ENCODE data around the gene FYB1.

Gene FYB1

DNA sequence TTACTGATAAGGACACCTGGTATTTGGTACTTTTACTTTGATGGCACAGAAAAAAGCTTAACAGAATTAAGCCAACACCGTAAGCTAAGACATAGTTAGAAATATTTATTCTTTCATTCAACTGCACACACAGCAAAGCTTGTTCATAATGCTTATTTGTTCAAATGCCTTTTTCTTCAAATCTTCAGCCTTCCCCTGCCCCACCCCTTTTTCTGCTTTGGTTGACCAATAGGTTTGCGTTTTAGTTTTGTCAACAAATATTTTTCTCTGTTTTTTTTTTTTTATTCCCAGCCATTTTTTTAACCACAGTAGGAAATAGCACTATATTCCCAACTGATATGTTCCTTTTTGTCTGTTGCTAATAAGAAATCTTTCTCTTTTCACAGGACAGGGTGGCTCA, 140.2 kb downstream of the FYB1 start:
- in situ Hi-C loops (cut with HindIII; ENCODE audit: low pct_unique_long_range_greater_than_20kb, low sequenced_read_pairs) = no loop called here
- TF ChIP-seq JUND (IDR thresholded peaks at IDR 0.05; ENCODE audit: low read depth) = no peak
- DNase-seq (ENCODE audit: low read depth in 1 of 2, low spot score in 1 of 2) = no peak

DNA sequence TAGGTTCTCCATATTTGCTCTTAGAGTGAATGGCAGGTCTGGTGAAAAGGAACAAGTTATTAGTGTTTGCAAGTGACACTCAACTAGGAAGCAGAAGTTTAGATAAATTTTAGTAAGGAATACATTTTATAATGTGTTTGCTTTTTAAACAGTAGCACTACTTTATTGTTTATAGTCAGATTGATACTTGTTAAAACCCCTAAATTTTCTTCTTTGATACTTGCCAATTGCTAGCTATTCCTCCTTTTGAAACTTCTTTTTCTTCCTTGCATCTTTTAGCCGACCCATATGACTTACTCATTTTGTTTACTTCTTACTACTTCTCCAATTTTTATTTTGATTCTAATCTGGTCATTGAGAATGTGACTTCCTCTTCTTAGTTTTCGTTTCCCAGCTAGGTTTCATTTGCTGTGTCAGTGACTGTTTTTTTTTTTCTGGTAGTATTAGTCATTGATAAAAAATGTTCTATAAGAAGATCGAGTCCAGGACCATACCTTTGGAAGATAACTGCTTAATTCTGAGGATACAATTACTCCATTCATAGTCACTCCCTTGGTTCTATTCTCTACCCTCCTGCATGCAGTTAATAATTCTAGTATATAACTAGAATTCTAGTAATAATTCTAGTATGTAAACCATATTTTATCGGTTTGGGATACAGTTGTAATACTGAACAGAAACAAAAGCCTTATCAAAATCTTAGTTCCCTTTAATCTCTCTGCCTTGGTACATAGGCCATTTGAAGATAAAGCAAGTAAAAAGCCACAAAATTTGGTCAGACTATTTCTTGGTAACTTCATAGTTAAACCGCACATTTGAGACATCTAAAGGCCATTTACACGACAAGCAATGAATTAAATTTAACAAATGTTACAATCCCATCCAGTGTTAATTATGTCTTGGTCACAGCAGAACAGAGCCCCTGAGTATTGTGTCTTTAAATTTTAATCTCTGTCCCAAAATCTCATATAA, 142.3 kb downstream of the FYB1 start:
- in situ Hi-C loops (cut with HindIII; ENCODE audit: low pct_unique_long_range_greater_than_20kb, low sequenced_read_pairs) = no loop called here
- TF ChIP-seq JUND (IDR thresholded peaks at IDR 0.05; ENCODE audit: low read depth) = no peak
- DNase-seq (ENCODE audit: low read depth in 1 of 2, low spot score in 1 of 2) = no peak

DNA sequence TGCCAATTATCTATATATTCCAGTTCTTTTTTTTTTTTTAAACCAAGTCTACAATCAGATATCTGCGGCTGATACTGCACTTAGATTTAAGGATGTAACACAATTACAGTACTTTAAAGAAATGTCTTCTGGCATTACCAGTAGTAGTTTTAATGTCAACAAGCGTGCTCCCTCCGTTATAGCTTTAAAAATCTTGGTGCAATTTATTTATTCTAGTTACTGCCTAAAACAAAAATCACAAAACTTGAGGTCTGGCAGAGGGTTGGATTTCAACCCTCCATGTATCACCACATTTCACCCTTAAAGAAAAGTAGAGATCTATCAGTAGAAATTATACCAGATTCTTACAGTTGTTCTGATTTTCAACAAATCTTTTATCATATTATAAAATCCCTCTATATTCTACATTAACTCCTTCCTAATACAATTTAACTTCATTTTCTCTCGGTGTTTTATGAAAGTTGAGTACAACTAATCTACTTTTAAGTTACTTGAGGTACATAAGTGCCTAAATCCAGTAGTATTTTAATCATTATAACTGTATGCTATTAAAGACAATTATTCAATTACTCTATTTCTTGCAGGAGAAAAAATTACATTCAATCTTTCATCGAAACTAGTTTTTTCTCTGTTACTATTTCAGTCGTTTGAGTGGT, 143.1 kb downstream of the FYB1 start:
- in situ Hi-C loops (cut with HindIII; ENCODE audit: low pct_unique_long_range_greater_than_20kb, low sequenced_read_pairs) = no loop called here
- DNase-seq (ENCODE audit: low read depth in 1 of 2, low spot score in 1 of 2) = no peak
- no peak for TF ChIP-seq JUND (IDR thresholded peaks at IDR 0.05; ENCODE audit: low read depth)

DNA sequence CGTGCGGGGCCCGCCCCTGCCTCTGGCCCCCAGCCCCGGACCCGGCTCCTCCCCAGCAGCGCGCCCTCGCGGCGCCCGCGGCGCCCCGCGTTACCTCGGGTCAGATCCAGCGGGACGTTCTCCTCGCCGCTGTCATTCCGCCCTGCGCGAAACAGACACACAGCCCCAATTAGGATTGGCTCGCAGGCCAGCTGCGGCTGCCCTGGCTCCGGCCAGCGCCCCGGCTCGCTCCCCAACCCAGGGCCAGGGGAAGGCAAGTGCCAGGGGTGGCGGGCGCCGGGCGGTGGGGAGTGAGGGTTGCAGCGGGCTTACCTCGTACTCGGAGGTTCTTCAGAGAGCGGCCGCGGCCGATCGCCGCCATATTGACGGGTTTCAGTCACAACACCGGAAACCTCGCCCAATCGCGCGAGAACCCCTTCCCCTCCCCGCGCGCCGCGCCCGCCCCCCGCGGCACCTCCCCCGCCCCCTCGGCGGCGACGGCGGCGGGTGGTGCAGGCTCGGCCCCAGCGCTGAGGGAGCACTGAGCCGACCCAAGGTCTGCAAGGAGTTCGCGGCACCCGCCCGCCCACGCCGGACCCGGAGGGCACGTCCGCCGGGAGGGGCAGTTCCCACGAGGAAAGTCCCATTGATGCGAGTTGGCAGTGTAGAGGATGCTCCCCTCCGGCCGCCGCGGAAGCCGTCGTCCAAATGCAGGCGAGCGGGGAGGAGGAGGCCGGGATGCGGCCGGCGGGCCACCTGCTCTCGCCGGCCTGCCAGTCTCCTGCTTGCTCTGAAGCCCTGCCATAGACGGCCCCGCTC, 145.1 kb downstream of the FYB1 start, which contains the start of gene RICTOR:
TSS of gene RICTOR (minus strand) at position 383 of the 798 bp plus-strand sequence. CDS start at position 361, 22 bp downstream.
- DNase-seq (ENCODE audit: low read depth in 1 of 2, low spot score in 1 of 2) = peak; percentile 82 to 92
- TF ChIP-seq JUND (IDR thresholded peaks at IDR 0.05; ENCODE audit: low read depth) = no peak
- in situ Hi-C loops (cut with HindIII; ENCODE audit: low pct_unique_long_range_greater_than_20kb, low sequenced_read_pairs) = no loop called here

DNA sequence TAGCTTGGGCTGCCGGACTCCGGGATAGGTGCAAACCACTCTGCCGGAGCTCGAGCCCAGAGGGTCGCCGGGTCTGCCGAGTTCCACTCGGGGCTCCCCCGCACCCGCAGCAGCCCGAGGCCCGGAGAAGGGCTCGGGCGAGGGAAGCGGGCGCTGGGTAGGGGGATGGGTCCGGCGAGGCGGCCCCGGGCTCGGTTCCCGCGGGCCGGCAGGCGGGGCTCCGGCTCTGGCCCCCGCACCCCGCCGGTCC, 145.7 kb downstream of the FYB1 start:
- peak in 1 of 2 experiments; percentile 12 for DNase-seq (ENCODE audit: low read depth in 1 of 2, low spot score in 1 of 2)
- no peak for TF ChIP-seq JUND (IDR thresholded peaks at IDR 0.05; ENCODE audit: low read depth)
- in situ Hi-C loops (cut with HindIII; ENCODE audit: low pct_unique_long_range_greater_than_20kb, low sequenced_read_pairs) = no loop called here

DNA sequence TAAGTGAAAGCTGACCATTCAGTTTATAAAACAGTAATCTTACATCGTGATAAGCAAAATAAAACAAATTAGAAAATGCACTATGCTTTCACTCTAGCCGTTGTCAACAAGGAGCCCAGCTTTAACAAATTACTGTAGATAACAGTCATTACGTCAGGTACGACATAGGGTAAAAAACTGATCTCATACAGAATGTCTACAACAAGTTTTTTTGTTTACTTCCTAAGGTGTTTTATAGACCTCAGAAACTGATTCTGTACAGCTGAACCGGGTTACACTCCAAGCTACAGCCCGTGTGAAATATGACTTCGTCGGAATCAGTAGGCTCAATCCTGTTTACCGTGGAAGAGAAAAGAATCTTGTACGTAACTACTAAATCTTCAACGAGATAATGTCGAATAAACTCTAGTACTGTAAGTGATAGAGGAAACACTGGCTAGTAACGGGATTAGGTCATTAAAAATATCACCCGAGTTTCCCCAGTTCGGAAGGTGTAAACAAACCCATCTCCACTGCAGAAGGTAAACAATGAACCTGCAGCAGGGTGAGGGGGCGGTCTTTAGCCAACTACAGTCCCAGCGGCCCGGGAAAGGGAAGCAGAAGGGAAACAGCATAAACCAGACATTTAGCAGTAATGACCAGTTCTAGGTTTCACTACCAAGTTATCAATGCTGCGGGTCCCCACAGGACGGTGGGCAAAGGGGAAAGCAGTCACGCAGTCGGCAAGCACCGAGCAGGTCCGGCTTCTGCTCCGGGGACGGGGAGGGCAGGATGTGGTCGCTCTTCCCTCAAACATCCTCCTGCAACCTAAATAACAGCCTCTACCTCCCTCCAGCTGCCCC, 146.2 kb downstream of the FYB1 start:
- no peak for TF ChIP-seq JUND (IDR thresholded peaks at IDR 0.05; ENCODE audit: low read depth)
- peak; percentile 52 to 56 for DNase-seq (ENCODE audit: low read depth in 1 of 2, low spot score in 1 of 2)
- in situ Hi-C loops (cut with HindIII; ENCODE audit: low pct_unique_long_range_greater_than_20kb, low sequenced_read_pairs) = no loop called here

DNA sequence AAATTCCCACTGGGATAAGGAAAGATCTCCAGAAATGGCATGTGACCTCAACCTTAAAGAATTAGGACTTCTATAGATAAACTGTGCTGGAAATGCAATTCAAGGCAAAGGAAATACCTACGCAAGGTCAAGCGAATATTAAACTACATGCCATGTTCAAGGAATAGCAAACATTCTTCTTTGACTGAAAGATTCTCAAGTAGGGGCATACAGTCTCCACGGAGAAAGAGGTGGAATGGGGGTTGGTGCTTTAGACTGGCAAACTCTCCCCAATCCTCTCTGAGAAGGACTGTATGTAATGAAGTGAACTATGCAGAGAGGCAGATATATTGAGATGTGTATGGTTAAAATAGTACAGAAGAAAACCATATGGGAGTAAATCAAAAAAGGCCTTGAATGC, 151.3 kb downstream of the FYB1 start:
- no peak for DNase-seq (ENCODE audit: low read depth in 1 of 2, low spot score in 1 of 2)
- in situ Hi-C loops (cut with HindIII; ENCODE audit: low pct_unique_long_range_greater_than_20kb, low sequenced_read_pairs) = no loop called here
- TF ChIP-seq JUND (IDR thresholded peaks at IDR 0.05; ENCODE audit: low read depth) = no peak

DNA sequence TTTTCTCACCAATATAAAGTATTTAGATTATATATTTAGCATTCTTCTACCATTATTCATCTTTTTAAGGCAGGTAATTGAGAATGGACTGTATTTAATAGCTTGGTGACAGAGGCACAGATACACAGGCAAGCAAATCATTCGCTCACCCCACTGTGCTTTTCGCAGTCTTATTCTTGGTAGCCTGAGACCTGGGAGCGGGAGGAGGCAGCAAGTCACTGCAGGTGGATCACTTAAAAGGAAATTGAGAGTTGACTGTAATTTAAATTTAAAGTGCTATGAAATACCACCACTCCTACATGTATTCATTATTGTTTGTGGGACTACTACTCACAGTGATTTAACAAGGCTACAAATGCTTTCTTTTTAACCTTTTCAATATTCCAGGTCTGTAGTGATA, 154.9 kb downstream of the FYB1 start:
- in situ Hi-C loops (cut with HindIII; ENCODE audit: low pct_unique_long_range_greater_than_20kb, low sequenced_read_pairs) = no loop called here
- TF ChIP-seq JUND (IDR thresholded peaks at IDR 0.05; ENCODE audit: low read depth) = no peak
- no peak for DNase-seq (ENCODE audit: low read depth in 1 of 2, low spot score in 1 of 2)

DNA sequence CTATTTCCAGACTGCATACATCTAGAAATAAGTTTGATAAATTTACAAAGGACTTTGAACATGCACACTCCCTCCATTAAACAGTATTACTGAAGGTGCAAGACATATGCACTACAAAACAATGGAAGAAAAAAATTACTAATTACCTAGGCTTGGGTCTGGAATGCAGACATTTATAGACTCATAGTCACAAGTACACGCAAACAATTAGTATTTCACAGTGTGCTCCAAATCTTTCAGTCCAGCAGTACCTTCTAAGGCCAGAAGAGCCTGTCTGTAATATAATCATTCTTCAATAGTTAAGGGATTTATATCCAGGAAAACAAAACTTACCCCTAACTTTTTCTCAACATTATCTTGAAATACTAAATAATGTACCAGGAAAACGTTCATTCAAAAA, 156.3 kb downstream of the FYB1 start:
- no peak for DNase-seq (ENCODE audit: low read depth in 1 of 2, low spot score in 1 of 2)
- in situ Hi-C loops (cut with HindIII; ENCODE audit: low pct_unique_long_range_greater_than_20kb, low sequenced_read_pairs) = no loop called here
- no peak for TF ChIP-seq JUND (IDR thresholded peaks at IDR 0.05; ENCODE audit: low read depth)

DNA sequence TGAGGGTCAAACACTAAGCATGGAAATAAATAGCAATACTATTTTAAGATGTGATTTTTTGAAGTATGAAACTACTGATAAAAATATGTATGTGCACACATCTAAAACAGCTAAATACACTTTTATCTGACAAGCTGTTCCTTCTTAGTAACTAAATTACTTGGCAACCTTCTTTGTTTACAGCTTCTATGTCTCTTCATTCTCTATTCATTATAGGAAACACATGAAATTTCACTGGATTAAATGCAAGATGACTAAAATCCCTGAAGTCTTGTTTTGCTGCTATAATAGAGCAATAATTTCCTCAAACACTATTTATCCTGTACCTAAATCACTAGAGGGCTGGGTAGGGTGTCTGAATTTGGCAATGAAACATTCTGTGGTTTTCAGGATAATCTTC, 156.8 kb downstream of the FYB1 start:
- TF ChIP-seq JUND (IDR thresholded peaks at IDR 0.05; ENCODE audit: low read depth) = no peak
- in situ Hi-C loops (cut with HindIII; ENCODE audit: low pct_unique_long_range_greater_than_20kb, low sequenced_read_pairs) = no loop called here
- DNase-seq (ENCODE audit: low read depth in 1 of 2, low spot score in 1 of 2) = no peak

DNA sequence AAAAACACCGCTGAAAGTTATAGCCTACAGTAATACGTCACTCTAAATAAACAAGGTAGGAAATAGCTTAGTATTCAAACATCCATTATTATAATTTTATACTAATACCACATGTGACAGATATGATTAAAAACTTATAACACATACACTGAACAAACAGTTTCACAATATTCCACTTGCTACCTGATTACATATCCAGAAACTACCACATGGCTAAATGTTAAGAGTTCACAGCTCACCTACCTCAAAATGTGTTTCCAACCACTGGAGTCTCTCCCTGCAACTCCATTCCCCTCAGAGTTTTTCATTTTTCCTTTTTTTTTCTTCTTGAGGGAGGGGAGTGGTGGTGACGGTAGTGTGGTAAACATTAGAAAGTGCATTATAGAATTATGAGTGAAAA, 157.3 kb downstream of the FYB1 start:
- in situ Hi-C loops (cut with HindIII; ENCODE audit: low pct_unique_long_range_greater_than_20kb, low sequenced_read_pairs) = no loop called here
- DNase-seq (ENCODE audit: low read depth in 1 of 2, low spot score in 1 of 2) = no peak

DNA sequence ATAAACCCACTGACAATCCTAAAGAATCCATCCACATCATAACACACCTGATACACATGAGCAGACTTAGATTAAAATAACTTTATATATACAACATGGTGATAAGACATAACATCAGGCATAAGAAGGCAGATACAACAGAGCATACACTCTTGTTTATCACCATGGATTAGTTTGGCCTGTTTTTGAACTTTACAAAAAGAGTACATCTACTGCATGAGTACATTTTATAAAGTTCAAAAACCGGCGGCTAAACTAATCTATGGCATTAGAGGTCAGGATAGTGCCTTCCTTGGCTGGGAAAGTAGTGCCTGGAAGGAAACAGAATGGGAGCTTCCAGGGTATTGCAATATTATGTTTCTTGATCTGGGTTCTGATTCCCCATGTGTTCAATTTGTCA, 160.3 kb downstream of the FYB1 start:
- no peak for DNase-seq (ENCODE audit: low read depth in 1 of 2, low spot score in 1 of 2)
- no peak for TF ChIP-seq JUND (IDR thresholded peaks at IDR 0.05; ENCODE audit: low read depth)
- in situ Hi-C loops (cut with HindIII; ENCODE audit: low pct_unique_long_range_greater_than_20kb, low sequenced_read_pairs) = no loop called here

More for the DNA sequence above, 157.3 kb downstream of the FYB1 start:
- no peak for TF ChIP-seq JUND (IDR thresholded peaks at IDR 0.05; ENCODE audit: low read depth)

Measured in T47D (cell line).